ENCODE data around the gene COL12A1. TPM values are rescaled to one million over a fixed set of nuclear protein-coding genes. Genes with fewer than 3 reads are reported as not detected.
A peak's percentile ranks its signal among the peaks of the same experiment; 100 is the strongest.

COL12A1 gene
- total and polyA plus RNA-seq, 2 of the 13 experiments (the other 11 are each of a cell fraction or from before 2014, with no cell fraction given), result 0.02 TPM; not detected in 1

GRCh38 chr6:75243333-75244062, 37.6 kb upstream of the COL12A1 start, which contains the start of gene COX7A2 (continued):
- TF ChIP-seq CREM (IDR thresholded peaks at IDR 0.05) (peak; percentile 91), CREM (CRISPR knock-in tag; IDR thresholded peaks at IDR 0.05) (no peak), MXD4 (CRISPR knock-in tag; IDR thresholded peaks at IDR 0.05) (peak; percentile 61; the same call in 1 of the 2 replicates), ELF1 (CRISPR knock-in tag; IDR thresholded peaks at IDR 0.05) (peak; percentile 87), ZNF562 (CRISPR knock-in tag; IDR thresholded peaks at IDR 0.05; ENCODE audit: borderline replicate concordance) (no peak), NFYB (CRISPR knock-in tag; IDR thresholded peaks at IDR 0.05) (peak; percentile 17; the same call in 1 of the 2 replicates), SP4 (CRISPR knock-in tag; IDR thresholded peaks at IDR 0.05) (peak; percentile 74), SIN3A (IDR thresholded peaks at IDR 0.05; ENCODE audit: borderline replicate concordance, low read depth, low read length) (peak; percentile 47; the same call in 1 of the 2 replicates), TBX3 (IDR thresholded peaks at IDR 0.05; ENCODE audit: borderline replicate concordance) (no peak), ZNF841 (CRISPR knock-in tag; IDR thresholded peaks at IDR 0.05; ENCODE audit: borderline replicate concordance) (no peak), DR1 (CRISPR knock-in tag; IDR thresholded peaks at IDR 0.05) (peak; percentile 31; the same call in 1 of the 2 replicates), ZHX2 (IDR thresholded peaks at IDR 0.05; ENCODE audit: low read depth) (peak; percentile 97), ZHX2 (CRISPR knock-in tag; IDR thresholded peaks at IDR 0.05; ENCODE audit: borderline replicate concordance) (no peak), PREB (CRISPR knock-in tag; IDR thresholded peaks at IDR 0.05) (no peak), SNAPC5 (CRISPR knock-in tag; IDR thresholded peaks at IDR 0.05; ENCODE audit: borderline replicate concordance) (no peak), KAT7 (CRISPR knock-in tag; IDR thresholded peaks at IDR 0.05; ENCODE audit: borderline replicate concordance) (peak; percentile 82), THAP11 (CRISPR knock-in tag; IDR thresholded peaks at IDR 0.05) (peak; percentile 94), SRSF9 (IDR thresholded peaks at IDR 0.05; ENCODE audit: borderline replicate concordance, insufficient read depth, low read depth, low read length, poor library complexity, severe bottlenecking) (no peak), ATF6 (CRISPR knock-in tag; conservative IDR thresholded peaks at IDR 0.05) (no peak), BHLHE40 (IDR thresholded peaks at IDR 0.05; ENCODE audit: low read length) (peak; percentile 89), ZMYM2 (CRISPR knock-in tag; IDR thresholded peaks at IDR 0.05) (peak; percentile 22; the same call in 1 of the 2 replicates), POLR2G (IDR thresholded peaks at IDR 0.05; ENCODE audit: low read depth, low read length) (peak; percentile 97)
